ENCODE data around the gene TMX2. TPM values are rescaled to one million over a fixed set of nuclear protein-coding genes. Genes with fewer than 3 reads are reported as not detected.

The TMX2 gene
- polyA plus RNA-seq, 3 donors = 28.9 to 71.6 (median 52.9) TPM

DNA sequence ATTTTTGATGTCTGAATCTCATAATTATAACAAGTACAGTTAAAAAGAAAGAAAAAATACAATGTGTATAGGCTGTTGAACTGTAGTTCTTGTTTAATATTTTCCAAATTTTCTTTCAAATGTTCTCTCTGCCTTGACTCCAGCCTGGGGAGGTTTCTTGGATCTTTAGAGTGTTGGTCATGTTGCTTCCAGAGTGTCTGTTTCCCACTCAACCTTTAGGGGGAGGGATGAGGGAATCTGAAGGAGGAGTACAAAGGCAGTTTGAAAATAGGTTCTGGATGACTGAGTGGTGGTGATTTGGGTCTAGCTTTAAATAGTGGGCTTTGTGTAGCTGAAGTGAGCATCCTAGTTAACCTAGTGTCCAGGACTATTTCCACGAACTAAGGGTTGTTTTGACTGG, 51.2 kb downstream of the TMX2 start:
- H3K4me3 Mint-ChIP-seq = peak overlapping the region; percentile 88 to 97
- Histone ChIP-seq H3K36me3 (replicated peaks in 1 of 2; ENCODE audit: control insufficient read depth in 1 of 2, insufficient read depth in 2 of 2, low read length in 2 of 2) (no peaks in the 10 kb centered on the region), H3K4me1 (ENCODE audit: control insufficient read depth in 1 of 2, insufficient read depth in 2 of 2, low read length in 2 of 2) (peaks cover 23 to 27% of the 10 kb centered on the region in 2 donors), H3K27me3 (ENCODE audit: control insufficient read depth in 2 of 2, insufficient read depth in 2 of 2, low read length in 2 of 2) (no peaks in the 10 kb centered on the region), H3K79me2 (ENCODE audit: insufficient read depth, low read length) (peaks cover 63% of the 10 kb centered on the region), H3K27ac (ENCODE audit: low read depth in 1 of 2, low read length in 2 of 2) (no peak overlapping the region), H3K4me2 (replicated peaks; ENCODE audit: extremely low read depth, low read length, poor library complexity, severe bottlenecking) (peak overlapping the region; percentile 86), H3K9me3 (replicated peaks in 1 of 2; ENCODE audit: control insufficient read depth in 1 of 2, insufficient read depth in 1 of 2, low read length in 2 of 2) (no peaks in the 10 kb centered on the region), H3K9ac (ENCODE audit: insufficient read depth, low read length, poor library complexity, severe bottlenecking) (no peak overlapping the region), H3K4me3 (replicated peaks in 1 of 3; ENCODE audit: low read depth in 2 of 3, low read length in 3 of 3) (peak overlapping the region; percentile 83 to 99 (median 93)), H4K20me1 (ENCODE audit: insufficient read depth, low read length) (peaks cover 43% of the 10 kb centered on the region), H2AFZ (ENCODE audit: insufficient read depth, low read depth, low read length, poor library complexity, severe bottlenecking) (peak overlapping the region; percentile 8)
- intact Hi-C loops (cut with micrococcal nuclease) = loop anchor here in 1 of 2 donors (5.0 kb wide), 1 partner anchor 34 kb away; no protein-coding TSS in a partner anchor
- H3K36me3 Mint-ChIP-seq = peaks cover 9 to 18% of the 10 kb centered on the region in 2 donors
- H3K27me3 Mint-ChIP-seq (ENCODE audit: low read depth in 3 of 3) = peaks cover 0 to 5% (median 0%) of the 10 kb centered on the region in 3 donors
- peaks cover 35% of the 10 kb centered on the region for H3K4me1 Mint-ChIP-seq
- no peak for DNase-seq
- WGBS (ENCODE audit: insufficient coverage) = 20% methylated on average over 1 of the region's 1 CpG
- peaks cover 0 to 2% (median 0%) of the 10 kb centered on the region in 7 donors for H3K9me3 Mint-ChIP-seq
- peak overlapping the region in 2 of 7 donors; percentile 7 to 20 for H3K27ac Mint-ChIP-seq
- TF ChIP-seq, protein P1, sequence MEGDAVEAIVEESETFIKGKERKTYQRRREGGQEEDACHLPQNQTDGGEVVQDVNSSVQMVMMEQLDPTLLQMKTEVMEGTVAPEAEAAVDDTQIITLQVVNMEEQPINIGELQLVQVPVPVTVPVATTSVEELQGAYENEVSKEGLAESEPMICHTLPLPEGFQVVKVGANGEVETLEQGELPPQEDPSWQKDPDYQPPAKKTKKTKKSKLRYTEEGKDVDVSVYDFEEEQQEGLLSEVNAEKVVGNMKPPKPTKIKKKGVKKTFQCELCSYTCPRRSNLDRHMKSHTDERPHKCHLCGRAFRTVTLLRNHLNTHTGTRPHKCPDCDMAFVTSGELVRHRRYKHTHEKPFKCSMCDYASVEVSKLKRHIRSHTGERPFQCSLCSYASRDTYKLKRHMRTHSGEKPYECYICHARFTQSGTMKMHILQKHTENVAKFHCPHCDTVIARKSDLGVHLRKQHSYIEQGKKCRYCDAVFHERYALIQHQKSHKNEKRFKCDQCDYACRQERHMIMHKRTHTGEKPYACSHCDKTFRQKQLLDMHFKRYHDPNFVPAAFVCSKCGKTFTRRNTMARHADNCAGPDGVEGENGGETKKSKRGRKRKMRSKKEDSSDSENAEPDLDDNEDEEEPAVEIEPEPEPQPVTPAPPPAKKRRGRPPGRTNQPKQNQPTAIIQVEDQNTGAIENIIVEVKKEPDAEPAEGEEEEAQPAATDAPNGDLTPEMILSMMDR (IDR thresholded peaks at IDR 0.05) = no peak

DNA sequence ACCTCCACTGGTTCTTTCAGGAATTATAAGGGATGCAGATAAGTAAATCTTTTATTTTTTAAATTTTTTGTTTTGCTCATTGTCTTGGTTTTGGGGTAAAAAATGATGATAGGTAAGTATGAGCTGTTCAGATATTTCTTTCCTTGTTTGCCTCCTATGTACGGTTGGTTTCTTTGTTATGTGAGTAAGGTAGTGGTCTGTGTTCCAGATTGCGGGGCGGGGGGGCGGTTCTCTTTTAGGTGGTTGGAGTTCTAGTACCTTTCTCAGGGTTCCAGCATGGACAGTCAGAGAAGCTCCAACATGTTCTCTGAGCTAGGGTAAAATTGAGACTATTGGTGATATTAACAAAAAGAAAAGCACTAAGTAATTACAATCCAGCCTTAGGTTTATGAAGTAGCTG, 51.6 kb downstream of the TMX2 start:
- no peak for DNase-seq
- H3K79me2 ChIP-seq (ENCODE audit: insufficient read depth, low read length) = peaks cover 67% of the 10 kb centered on the region
- H3K36me3 Mint-ChIP-seq = peaks cover 9 to 18% of the 10 kb centered on the region in 2 donors
- intact Hi-C loops (cut with micrococcal nuclease) = loop anchor here in 1 of 2 donors (5.0 kb wide), 1 partner anchor 33 kb away; no protein-coding TSS in a partner anchor
- peaks cover 23 to 27% of the 10 kb centered on the region in 2 donors for H3K4me1 ChIP-seq (ENCODE audit: control insufficient read depth in 1 of 2, insufficient read depth in 2 of 2, low read length in 2 of 2)
- H3K4me3 Mint-ChIP-seq = peak overlapping the region; percentile 88 to 97
- H3K36me3 ChIP-seq (replicated peaks in 1 of 2; ENCODE audit: control insufficient read depth in 1 of 2, insufficient read depth in 2 of 2, low read length in 2 of 2) = no peaks in the 10 kb centered on the region
- H3K9ac ChIP-seq (ENCODE audit: insufficient read depth, low read length, poor library complexity, severe bottlenecking) = no peak overlapping the region
- H3K4me1 Mint-ChIP-seq = peaks cover 35% of the 10 kb centered on the region
- H3K9me3 Mint-ChIP-seq = peaks cover 0 to 2% (median 0%) of the 10 kb centered on the region in 7 donors
- H3K27me3 Mint-ChIP-seq (ENCODE audit: low read depth in 3 of 3) = peaks cover 0 to 5% (median 0%) of the 10 kb centered on the region in 3 donors
- H4K20me1 ChIP-seq (ENCODE audit: insufficient read depth, low read length) = peaks cover 48% of the 10 kb centered on the region
- H3K4me2 ChIP-seq (replicated peaks; ENCODE audit: extremely low read depth, low read length, poor library complexity, severe bottlenecking) = peak overlapping the region; percentile 86
- no peak overlapping the region for H3K27ac ChIP-seq (ENCODE audit: low read depth in 1 of 2, low read length in 2 of 2)
- H3K9me3 ChIP-seq (replicated peaks in 1 of 2; ENCODE audit: control insufficient read depth in 1 of 2, insufficient read depth in 1 of 2, low read length in 2 of 2) = no peaks in the 10 kb centered on the region
- WGBS (ENCODE audit: insufficient coverage) = no CpG with 5 or more reads among the region's 4 CpGs
- peak overlapping the region in 2 of 7 donors; percentile 3 to 58 for H3K27ac Mint-ChIP-seq
- TF ChIP-seq, protein P1 (IDR thresholded peaks at IDR 0.05) = no peak
- H3K27me3 ChIP-seq (ENCODE audit: control insufficient read depth in 2 of 2, insufficient read depth in 2 of 2, low read length in 2 of 2) = no peaks in the 10 kb centered on the region
- peak overlapping the region in 2 of 3 experiments; percentile 93 to 99 for H3K4me3 ChIP-seq (replicated peaks in 1 of 3; ENCODE audit: low read depth in 2 of 3, low read length in 3 of 3)
- H2AFZ ChIP-seq (ENCODE audit: insufficient read depth, low read depth, low read length, poor library complexity, severe bottlenecking) = no peak overlapping the region
